Renal pelvis (tissue), 4 donors: ENCODE data around the gene CASP6. TPM values are rescaled to one million over a fixed set of nuclear protein-coding genes. Genes with fewer than 3 reads are reported as not detected.

Source experiments
- DNase-seq: peaks from one replicate; pipeline ENCODE4 v3.0.0-alpha.2; 2013
- polyA plus RNA-seq, 3 donors: library from polyadenylated mRNA; unstranded; fragments of 120-200 nt; gene quantifications; one replicate each; pipeline ENCODE4 v1.2.1, GENCODE V29; 2013; ENCODE audit not compliant: insufficient read length in 3 of 3

Gene CASP6
- polyA plus RNA-seq, 3 donors = 34.3 to 41.3 (median 40.4) TPM

- no peak for DNase-seq
These were observed 26.4 kb downstream of the CASP6 start for GRCh38 chr4:109676886-109677285.

- no peak for DNase-seq
These were observed 27.4 kb downstream of the CASP6 start for GRCh38 chr4:109675843-109676242.

GRCh38 chr4:109675181-109675580 lies 28.1 kb downstream of the CASP6 start:
- DNase-seq = no peak

GRCh38 chr4:109673303-109673702 lies 29.9 kb downstream of the CASP6 start:
- DNase-seq = no peak

- DNase-seq = no peak
These were observed 30.9 kb downstream of the CASP6 start for GRCh38 chr4:109672169-109672930.

- no peak for DNase-seq
These were observed 31.9 kb downstream of the CASP6 start for GRCh38 chr4:109671350-109671749.

- no peak for DNase-seq
These were observed 37.3 kb downstream of the CASP6 start for GRCh38 chr4:109665783-109666485.

GRCh38 chr4:109662771-109663170 lies 40.5 kb downstream of the CASP6 start:
- DNase-seq = no peak

- no peak for DNase-seq
These were observed 41.1 kb downstream of the CASP6 start for GRCh38 chr4:109662116-109662515.

- peak; percentile 1 for DNase-seq
These were observed 44.3 kb downstream of the CASP6 start for GRCh38 chr4:109658871-109659410.

GRCh38 chr4:109657854-109658418 lies 45.3 kb downstream of the CASP6 start:
- DNase-seq = no peak

- DNase-seq = no peak
These were observed 47.8 kb downstream of the CASP6 start for GRCh38 chr4:109655396-109655795.

GRCh38 chr4:109649872-109650271 lies 53.4 kb downstream of the CASP6 start:
- DNase-seq = no peak

- DNase-seq = no peak
These were observed 54.2 kb downstream of the CASP6 start for GRCh38 chr4:109648997-109649575.

- DNase-seq = no peak
These were observed 54.8 kb downstream of the CASP6 start for GRCh38 chr4:109648266-109648996.

- no peak for DNase-seq
These were observed 57.2 kb downstream of the CASP6 start for GRCh38 chr4:109645874-109646710.

- no peak for DNase-seq
These were observed 62.6 kb downstream of the CASP6 start for GRCh38 chr4:109640644-109641043.
